ENCODE measurements around the gene THEM4.
"Not testable (repeated sequence)": the region's sequence is repeated elsewhere in the genome, so short reads cannot be mapped to it uniquely, and the experiment has no call there.

Gene THEM4

GRCh38 chr1:151855933-151856332, 53.4 kb downstream of the THEM4 start:
- TF ChIP-seq CTCF (IDR thresholded peaks at IDR 0.05; ENCODE audit: low read depth, low read length, missing control alignments): no peak
- no peak for DNase-seq (ENCODE audit: extremely low read depth, low read depth)
- H3K4me3 ChIP-seq (replicated peaks; ENCODE audit: low read depth, low read length): no peak overlapping the region

- DNase-seq (ENCODE audit: extremely low read depth, low read depth); H3K4me3 ChIP-seq (replicated peaks; ENCODE audit: low read depth, low read length): not testable (repeated sequence)
Observed at GRCh38 chr1:151855516-151855915, 53.8 kb downstream of the THEM4 start.

GRCh38 chr1:151854658-151855057, 54.7 kb downstream of the THEM4 start:
- TF ChIP-seq CTCF (IDR thresholded peaks at IDR 0.05; ENCODE audit: low read depth, low read length, missing control alignments): no peak
- no peak for DNase-seq (ENCODE audit: extremely low read depth, low read depth)
- no peak overlapping the region for H3K4me3 ChIP-seq (replicated peaks; ENCODE audit: low read depth, low read length)

- DNase-seq (ENCODE audit: extremely low read depth, low read depth): no peak
- no peak within 1 kb of the TSS for H3K4me3 ChIP-seq (replicated peaks; ENCODE audit: low read depth, low read length)
- TF ChIP-seq CTCF (IDR thresholded peaks at IDR 0.05; ENCODE audit: low read depth, low read length, missing control alignments): no peak
Observed at GRCh38 chr1:151853411-151853943, 55.8 kb downstream of the THEM4 start, which contains the start of gene THEM5. THEM5 (minus strand) TSS chr1:151853712; CDS start chr1:151853565, 147 bp downstream.

GRCh38 chr1:151852733-151853132, 56.6 kb downstream of the THEM4 start:
- DNase-seq (ENCODE audit: extremely low read depth, low read depth): no peak
- TF ChIP-seq CTCF (IDR thresholded peaks at IDR 0.05; ENCODE audit: low read depth, low read length, missing control alignments): no peak
- no peak overlapping the region for H3K4me3 ChIP-seq (replicated peaks; ENCODE audit: low read depth, low read length)

GRCh38 chr1:151851886-151852285, 57.4 kb downstream of the THEM4 start:
- TF ChIP-seq CTCF (IDR thresholded peaks at IDR 0.05; ENCODE audit: low read depth, low read length, missing control alignments): no peak
- DNase-seq (ENCODE audit: extremely low read depth, low read depth): no peak
- no peak overlapping the region for H3K4me3 ChIP-seq (replicated peaks; ENCODE audit: low read depth, low read length)

- no peak overlapping the region for H3K4me3 ChIP-seq (replicated peaks; ENCODE audit: low read depth, low read length)
- DNase-seq (ENCODE audit: extremely low read depth, low read depth): no peak
- TF ChIP-seq CTCF (IDR thresholded peaks at IDR 0.05; ENCODE audit: low read depth, low read length, missing control alignments): no peak
Observed at GRCh38 chr1:151849871-151850270, 59.4 kb downstream of the THEM4 start.

Measured in HFF-Myc (cell line).